HG03280 (cell line): Measurements from ENCODE around the gene DDIT3.

Experiments used
- ATAC-seq: cut with Tn5 transposase; IDR thresholded peaks from one replicate; pipeline ENCODE4 v1.9.1; 2021; ENCODE audit warnings: mild to moderate bottlenecking, moderate library complexity; ENCODE audit not compliant: unreplicated experiment

DDIT3 gene

DNA sequence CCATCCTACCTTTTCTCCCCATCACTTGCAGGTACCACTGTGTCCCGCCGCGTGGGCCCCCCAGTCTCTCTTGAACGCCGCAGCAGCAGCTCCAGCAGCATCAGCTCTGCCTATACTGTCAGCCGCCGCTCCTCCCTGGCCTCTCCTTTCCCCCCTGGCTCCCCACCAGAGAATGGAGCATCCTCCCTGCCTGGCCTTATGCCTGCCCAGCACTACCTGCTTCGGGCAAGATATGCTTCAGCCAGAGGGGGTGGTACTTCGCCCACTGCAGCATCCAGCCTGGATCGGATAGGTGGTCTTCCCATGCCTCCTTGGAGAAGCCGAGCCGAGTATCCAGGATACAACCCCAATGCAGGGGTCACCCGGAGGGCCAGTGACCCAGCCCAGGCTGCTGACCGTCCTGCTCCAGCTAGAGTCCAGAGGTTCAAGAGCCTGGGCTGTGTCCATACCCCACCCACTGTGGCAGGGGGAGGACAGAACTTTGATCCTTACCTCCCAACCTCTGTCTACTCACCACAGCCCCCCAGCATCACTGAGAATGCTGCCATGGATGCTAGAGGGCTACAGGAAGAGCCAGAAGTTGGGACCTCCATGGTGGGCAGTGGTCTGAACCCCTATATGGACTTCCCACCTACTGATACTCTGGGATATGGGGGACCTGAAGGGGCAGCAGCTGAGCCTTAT is 49.9 kb downstream of the DDIT3 start:
- ATAC-seq, result no peak

DNA sequence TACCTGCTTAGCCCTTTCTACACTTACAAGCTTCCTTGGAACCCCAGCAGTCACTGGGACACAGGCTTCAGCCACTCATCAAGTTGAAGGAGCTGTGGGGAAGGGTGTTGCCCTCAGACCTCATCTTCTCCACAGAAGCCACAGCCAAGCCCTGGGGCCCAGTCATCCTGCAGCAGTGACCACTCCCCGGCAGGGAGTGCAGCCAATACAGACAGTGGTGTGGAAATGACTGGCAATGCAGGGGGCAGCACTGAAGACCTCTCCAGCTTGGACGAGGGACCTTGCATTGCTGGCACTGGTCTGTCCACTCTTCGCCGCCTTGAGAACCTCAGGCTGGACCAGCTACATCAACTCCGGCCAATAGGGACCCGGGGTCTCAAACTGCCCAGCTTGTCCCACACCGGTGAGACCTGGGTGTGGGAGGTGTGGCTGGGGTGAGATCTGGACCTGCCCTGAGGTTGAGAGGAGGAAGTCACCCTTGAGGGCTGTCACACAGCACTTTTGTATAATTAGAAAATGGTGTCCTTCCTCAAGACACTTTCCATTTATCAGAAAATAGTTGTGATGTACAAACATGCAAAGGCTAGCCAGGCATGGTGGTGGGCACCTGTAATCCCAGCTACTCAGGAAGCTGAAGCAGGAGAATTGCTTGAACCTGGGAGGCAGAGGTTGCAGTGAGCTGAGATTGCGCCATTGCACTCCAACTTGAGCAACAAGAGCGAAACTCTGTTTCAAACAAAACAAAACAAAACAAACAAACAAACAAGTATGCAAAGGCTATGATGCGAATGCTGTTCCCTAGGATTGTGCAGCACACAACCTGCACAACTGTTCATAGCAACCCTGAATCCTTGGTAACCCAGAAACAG is 50.8 kb downstream of the DDIT3 start:
- no peak for ATAC-seq

DNA sequence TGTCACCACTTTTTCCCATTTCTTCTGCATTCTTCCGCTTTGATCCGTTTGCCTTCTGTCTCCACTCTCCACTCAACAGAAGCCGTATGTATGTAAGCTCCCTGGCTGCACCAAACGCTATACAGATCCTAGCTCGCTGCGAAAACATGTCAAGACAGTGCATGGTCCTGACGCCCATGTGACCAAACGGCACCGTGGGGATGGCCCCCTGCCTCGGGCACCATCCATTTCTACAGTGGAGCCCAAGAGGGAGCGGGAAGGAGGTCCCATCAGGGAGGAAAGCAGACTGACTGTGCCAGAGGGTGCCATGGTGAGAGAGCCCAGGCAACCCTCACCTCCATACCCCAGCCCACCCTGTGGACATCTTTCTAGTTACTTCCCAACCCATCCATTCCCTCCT is 52.4 kb downstream of the DDIT3 start:
- ATAC-seq, result no peak

DNA sequence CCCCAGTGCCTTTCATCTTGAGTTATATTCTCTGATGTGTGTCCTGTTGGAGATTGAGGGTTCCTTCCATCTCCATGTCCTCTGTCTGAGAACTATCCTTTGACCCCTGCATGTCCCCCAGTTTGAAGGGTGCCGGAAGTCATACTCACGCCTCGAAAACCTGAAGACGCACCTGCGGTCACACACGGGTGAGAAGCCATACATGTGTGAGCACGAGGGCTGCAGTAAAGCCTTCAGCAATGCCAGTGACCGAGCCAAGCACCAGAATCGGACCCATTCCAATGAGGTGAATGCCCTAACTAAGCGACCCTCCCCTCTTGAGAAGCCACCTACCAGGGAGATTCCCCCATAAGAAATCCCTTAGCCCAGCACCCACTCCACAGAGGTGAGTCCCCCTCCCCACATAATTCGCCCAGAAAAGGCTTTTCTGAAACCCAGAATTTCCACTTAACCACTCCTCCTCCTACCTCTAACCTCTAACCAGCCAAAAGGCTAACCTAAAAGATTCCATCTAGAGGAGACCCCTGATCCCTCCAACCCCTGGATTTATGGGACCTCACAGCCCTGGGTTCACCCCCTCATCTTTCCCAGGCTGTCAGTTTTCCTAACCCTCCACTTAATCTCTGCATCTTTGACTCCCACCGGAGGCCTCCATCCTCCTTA is 53.0 kb downstream of the DDIT3 start:
- ATAC-seq, result no peak
